ENCODE results near the gene MAN1A1. TPM values are rescaled to one million over a fixed set of nuclear protein-coding genes. Genes with fewer than 3 reads are reported as not detected.

MAN1A1 gene
- total and polyA plus RNA-seq, 2 of the 8 experiments (the other 6 are each of a cell fraction or from before 2014, with no cell fraction given) = 1.8 to 5.4 TPM

DNA sequence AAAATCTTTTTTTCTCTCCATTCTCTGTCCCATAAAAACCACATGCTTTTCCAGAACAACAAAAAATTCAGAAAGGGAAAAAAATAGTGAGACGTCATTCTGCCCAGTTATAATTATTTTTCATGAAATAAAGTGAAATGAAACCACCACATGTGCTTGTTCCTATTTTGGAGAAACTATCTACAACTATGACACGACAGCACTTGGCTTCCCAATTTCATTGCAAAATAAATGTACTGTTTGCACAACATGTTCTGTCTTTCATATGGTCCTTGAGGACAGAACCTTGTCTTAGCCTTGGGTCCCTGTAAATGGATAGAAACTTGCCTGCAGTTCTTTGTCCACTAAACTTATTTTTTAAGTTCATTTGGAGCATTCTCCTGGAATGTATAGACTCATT, 5.6 kb upstream of the MAN1A1 start (continued):
- no peak for TF ChIP-seq CBX5 (IDR thresholded peaks at IDR 0.05; ENCODE audit: low read depth, low read length)
- TF ChIP-seq, protein P1, sequence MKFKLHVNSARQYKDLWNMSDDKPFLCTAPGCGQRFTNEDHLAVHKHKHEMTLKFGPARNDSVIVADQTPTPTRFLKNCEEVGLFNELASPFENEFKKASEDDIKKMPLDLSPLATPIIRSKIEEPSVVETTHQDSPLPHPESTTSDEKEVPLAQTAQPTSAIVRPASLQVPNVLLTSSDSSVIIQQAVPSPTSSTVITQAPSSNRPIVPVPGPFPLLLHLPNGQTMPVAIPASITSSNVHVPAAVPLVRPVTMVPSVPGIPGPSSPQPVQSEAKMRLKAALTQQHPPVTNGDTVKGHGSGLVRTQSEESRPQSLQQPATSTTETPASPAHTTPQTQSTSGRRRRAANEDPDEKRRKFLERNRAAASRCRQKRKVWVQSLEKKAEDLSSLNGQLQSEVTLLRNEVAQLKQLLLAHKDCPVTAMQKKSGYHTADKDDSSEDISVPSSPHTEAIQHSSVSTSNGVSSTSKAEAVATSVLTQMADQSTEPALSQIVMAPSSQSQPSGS (IDR thresholded peaks at IDR 0.05; ENCODE audit: low read length) = no peak
